ENCODE measurements around the gene FCRL3.
"Not testable (repeated sequence)": the region's sequence is repeated elsewhere in the genome, so short reads cannot be mapped to it uniquely, and the experiment has no call there.

Gene FCRL3, protein sequence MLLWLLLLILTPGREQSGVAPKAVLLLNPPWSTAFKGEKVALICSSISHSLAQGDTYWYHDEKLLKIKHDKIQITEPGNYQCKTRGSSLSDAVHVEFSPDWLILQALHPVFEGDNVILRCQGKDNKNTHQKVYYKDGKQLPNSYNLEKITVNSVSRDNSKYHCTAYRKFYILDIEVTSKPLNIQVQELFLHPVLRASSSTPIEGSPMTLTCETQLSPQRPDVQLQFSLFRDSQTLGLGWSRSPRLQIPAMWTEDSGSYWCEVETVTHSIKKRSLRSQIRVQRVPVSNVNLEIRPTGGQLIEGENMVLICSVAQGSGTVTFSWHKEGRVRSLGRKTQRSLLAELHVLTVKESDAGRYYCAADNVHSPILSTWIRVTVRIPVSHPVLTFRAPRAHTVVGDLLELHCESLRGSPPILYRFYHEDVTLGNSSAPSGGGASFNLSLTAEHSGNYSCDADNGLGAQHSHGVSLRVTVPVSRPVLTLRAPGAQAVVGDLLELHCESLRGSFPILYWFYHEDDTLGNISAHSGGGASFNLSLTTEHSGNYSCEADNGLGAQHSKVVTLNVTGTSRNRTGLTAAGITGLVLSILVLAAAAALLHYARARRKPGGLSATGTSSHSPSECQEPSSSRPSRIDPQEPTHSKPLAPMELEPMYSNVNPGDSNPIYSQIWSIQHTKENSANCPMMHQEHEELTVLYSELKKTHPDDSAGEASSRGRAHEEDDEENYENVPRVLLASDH

DNA sequence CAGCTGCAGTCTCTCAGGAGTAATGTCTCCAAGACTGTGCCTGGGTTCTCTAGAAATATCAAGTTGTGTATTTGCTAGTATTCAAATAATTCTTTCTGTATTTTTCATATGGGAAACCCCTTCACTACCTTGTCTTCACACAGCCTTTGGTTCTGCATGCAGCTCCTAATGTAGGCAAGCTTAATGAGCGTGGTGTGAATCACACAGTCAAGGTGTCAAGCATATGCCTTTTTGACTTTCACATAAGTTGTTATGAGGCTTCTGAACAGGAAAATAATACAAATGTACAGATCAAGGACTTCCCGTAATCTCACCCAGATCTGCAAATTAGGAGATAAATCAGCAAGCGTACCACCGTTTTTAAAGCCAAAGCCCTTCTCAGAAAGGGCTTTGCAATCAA, at the start of gene FCRL3:
Gene FCRL3 (minus strand): TSS at position 38 of the 400 bp plus-strand sequence. CDS start 280 bp downstream, outside the sequence.
- FAIRE-seq: no peak

DNA sequence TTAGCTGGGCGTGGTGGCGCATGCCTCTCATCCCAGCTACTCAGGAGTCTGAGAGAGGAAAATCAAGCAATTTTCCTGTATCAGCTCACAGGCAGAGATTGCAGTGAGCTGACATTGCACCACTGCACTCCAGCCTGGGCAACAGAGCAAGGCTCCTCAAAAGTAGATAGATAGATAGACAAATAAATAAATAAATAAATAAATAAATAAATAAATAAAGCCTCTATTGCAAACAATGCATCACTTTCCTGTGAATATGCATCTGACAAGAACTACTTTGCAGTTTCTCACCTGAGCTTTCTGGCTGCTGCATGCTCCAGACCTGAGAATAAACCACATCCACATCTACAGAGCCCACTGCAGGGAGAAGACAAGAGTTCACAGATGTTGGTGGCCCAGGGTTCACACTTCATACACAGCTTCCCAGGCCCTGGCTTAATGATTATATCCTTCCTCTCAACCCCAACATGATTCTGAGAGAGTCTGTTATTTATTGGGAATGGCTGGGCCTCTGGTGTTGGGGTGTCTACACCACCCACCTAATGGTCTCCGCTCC, 47.8 kb upstream of the FCRL3 start:
- no peak for FAIRE-seq

DNA sequence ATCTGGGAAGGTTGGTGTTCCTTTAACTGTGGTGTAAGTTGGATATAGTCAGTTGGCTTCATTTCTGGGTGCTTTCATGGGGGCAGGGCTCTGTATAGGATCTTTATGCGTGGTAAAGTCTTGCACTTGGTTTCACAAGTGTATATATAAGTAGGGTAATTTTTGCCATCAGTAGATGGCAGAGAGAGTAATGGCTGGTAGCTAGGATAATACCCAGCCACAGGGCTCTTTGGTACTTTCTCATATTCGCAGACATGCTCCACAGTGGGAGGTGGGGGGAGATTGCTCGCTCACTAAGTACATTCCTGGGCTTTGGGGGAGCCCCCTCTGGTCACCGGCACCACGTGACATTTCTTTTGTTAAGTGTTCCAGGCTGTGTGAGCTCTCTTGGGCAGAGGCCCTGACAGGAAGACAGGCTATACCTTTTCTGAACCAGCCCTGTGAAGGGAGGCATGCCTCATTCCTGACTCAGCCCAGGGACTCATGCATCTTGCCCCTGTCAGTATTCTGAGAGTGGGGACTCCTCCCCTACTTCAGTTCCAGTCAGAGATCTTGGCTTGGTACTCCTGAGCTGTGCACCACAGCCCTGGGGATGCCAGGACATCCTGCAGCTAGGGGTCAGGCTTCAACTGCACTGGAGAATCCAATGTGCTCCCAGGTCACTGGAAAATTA, 38.8 kb upstream of the FCRL3 start:
- FAIRE-seq: no peak

DNA sequence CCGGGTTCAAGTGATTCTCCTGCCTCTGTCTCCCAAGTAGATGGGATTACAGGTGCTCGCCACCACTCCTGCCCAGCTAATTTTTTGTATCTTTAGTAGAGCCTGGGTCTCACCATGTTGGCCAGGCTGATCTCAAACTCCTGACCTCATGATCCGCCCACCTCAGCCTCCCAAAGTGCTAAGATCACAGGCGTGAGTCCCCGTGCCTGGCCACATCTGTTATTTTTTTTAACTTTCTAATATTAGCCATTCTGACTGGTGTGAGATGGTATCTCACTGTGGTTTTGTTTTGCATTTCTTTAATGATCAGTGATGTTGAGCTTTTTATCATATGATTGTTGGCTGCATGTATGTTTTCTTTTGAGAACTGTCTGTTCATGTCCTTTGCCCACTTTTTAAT, 35.4 kb upstream of the FCRL3 start:
- not testable (repeated sequence) for FAIRE-seq

DNA sequence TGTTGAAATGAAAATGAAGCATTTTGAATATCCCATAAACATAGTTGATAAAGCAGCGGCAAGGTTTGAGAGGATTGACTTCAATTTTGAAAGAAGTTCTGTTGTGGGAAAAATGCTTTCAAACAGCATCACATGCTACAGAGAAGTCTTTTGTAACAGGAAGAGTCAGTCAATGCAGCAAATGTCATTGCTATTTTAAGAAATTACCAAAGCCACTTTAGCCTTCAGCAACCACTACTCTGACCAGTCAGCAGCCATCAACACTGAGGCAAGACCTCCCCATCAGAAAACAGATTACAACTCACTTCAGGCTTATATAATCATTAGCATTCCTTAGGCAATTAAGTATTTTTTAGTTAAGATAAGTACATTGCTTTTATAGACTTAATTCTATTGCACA, 33.8 kb upstream of the FCRL3 start:
- FAIRE-seq: no peak

DNA sequence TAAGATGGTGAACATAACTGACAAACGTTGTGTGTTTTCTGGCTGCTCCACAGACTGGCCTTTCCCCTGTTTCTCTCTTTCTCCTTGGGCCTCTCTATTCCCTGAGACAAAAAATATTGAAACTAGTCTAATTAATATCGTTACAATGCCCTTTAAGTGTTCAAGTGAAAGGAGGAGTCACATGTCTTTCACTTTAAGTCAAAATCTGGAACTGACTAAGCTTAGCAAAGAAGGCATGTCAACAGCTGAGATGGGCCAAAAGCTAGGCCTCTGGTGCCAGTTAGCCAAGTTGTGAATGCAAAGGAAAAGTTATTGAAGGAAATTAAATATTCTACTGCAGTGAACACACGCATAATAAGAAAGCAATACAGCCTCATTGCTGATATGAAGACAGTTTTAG, 32.2 kb upstream of the FCRL3 start:
- FAIRE-seq: no peak

DNA sequence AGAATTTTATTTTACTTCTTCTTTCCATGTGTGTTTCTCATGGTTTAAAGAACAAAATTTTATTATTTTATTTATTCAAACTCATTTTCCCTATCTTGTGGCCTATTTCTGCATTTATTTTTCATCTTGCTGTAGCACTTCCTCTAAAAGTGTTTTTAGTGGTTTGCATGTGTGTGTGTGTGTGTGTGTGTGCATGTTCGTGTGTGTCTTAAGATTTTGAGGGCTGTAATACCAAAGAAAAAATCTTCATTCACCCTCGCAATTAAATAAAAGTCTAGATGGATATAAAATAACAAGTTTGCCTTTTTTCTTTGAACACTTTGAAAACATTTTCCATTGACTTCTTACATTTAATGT, 24.6 kb upstream of the FCRL3 start:
- no peak for FAIRE-seq

DNA sequence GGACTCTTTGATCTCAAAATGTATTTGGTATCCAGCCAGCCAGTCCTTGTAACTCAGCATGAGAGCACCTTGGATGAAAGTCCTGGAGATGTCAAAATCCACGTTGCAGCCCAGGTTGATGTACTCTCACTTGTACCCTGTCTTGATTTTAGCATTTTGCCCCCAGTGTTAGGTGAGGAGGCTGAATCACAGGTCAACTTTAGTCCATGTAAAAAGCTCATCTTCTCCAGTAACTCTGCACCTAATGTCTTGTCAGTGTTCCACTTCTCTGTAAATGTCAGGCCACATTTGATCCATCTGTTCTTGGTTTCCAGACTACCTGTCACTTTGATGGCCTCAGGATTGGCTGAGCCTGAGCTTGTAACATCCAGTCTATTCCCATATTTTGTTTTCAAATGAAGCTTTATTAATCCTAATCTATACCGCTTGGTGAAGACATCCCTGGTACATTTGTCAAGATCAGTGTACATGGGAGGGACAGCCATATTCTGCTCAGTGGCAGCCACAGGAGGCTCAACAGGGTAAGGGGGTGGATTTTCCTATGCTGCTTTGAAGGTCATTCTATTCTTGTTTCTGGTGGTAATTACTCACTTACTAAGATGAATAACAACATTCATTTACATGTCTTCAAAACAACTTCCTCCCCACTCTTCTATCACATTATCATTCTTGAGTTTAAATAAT, 24.1 kb upstream of the FCRL3 start:
- no peak for FAIRE-seq

DNA sequence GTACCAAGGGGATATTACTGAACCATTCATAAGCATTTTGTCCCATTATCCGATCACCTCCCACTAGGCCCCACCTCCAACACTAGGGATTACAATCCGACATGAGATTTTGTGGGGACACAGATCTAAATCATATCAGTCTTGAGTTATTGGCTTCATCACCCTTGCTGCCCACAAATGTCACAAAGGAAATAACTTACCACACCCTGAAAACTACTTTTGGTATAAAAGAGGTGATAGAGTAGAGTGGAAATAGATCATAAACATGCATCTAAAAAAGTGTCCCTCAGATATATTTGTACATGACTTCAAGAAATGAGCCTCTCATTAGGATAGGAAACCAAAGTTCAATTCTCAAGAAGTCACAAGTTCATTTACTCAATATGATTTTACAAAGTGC, 22.6 kb upstream of the FCRL3 start:
- FAIRE-seq: no peak

DNA sequence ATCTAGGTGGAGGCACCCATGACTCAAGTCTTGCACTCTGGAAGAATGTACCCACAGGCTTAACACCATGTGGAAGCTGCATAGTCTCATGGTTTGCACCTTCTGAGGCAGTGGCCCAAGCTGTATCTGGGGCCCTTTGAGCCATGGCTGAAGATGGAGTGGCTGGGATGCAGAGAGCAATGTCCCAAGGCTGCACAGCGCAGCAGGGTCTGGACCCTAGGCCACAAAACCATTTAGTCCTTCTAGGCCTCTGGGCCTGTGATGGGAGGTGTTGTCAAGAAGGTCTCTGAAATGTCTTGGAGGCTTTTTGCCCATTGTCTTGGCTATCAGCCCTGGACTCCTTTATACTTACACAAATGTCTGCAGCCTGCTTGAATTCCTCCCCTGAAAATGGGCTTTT, 21.4 kb upstream of the FCRL3 start:
- FAIRE-seq: no peak

DNA sequence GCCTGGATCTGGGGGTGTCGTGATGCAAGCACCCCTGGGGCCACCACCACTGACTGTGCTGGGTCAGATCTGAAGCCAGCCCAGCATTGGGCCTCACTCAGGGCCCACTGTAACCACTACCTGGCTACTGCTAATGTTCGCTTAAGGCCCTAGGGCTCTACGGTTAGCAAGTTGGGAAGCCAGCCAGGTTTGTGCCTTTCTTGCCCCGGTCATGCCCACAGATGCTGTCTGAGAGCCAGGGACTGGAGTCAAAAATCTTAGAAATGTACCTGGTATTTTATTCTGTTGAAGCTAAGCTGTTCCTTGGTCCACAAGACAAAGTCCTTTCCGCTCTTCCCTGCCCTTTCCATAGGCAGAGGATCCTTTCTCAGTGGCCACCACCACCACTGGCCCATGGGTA, 15.2 kb upstream of the FCRL3 start:
- FAIRE-seq: no peak

DNA sequence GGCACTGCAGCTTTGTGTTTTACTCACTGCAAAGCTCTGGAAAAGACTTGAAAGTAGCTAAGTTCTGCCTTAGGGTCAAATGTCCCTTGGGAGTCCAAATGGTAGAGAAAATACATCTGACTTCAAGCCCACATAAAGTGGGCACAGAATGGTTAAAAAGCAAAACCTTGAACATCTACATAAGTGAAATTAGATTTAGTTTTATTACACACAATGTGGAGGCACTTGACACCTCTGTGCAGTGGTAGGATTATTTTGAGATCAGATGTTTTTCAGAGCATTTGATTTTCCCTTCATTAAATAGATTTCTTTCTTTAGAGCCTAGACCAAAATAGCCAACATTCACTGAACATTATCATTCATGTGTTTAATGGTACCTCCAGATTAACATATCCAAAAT, 11.2 kb upstream of the FCRL3 start:
- no peak for FAIRE-seq

DNA sequence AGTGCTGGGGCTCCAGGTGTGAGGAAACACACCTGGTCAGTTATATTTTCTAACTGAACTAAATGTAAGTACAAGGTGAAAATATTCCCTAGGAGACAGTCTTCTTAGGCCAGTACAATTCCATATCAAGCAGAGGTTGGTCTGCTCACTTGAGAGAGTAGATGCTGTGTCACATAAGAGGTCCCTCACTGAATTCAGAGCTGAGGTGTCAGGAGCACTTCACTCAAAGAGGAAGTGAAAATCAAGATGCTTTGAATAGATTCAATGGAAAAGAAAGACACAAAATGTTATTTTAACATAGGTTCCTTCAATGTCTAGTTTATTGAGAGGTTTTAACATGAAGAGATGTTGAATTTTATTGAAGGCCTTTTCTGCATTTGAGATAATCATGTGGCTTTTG, 4.3 kb upstream of the FCRL3 start:
- FAIRE-seq: no peak

DNA sequence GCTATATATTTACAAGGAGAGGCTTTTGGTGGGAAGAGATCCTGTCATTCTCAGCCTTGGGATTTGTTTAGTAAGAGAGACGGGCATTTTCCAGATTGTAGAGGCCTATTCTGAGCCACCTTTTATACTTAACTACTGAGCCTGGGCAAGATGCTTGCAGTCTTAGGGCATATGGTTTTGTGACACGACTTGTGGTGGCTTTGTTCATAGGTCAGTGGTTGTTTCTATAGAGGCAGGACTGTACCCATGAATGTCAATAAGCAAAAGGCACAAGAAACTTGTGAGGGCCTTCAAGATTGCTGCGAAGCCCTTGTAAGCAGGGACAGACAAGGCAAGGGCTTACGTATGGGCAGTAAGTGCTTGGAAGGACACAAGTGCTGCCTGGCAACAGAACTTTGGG, 3.4 kb upstream of the FCRL3 start:
- no peak for FAIRE-seq

DNA sequence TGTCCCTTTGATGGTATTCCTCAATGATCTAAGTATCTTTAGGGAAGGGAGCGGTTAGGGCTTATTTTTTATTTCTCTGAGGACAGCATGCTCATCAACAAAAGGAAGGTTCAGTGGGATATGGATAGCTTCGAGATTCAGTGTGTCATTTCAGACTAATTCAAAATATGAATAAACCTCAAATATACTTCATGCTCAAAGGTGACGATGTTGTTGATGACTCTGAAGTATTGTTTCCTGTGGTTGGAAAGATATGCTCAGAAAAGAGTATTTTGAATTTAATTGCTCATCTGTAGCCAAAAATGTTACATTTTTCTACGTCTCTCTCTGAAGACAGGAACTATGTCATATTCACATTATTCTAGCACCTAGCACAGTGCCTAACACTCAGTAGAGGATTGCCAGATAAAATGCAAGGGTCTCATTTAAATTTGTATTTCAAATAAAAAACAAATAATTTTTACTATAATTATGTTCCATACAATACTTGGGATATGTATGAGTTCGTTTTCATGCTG, 1.8 kb upstream of the FCRL3 start:
- FAIRE-seq: no peak

DNA sequence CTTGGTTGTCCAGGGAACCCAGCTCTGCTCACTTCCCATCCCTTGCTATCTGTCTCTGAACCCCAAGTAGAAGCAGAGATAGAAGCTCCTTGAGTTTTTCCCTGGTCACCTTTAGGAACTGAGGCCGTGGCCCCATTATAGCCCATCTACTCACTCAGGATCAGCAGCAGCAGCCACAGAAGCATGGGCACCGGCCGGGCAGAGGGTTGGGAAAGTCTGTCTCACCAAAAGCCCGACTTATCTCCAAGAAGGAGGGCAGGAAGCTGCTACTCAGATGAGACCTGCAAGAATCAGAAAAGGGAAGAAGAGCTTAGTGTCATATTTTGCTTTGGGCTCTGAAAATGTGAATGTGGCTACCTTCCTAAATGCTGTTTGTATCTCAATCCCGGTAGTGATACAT, 264 bp downstream of the FCRL3 start:
- no peak for FAIRE-seq

DNA sequence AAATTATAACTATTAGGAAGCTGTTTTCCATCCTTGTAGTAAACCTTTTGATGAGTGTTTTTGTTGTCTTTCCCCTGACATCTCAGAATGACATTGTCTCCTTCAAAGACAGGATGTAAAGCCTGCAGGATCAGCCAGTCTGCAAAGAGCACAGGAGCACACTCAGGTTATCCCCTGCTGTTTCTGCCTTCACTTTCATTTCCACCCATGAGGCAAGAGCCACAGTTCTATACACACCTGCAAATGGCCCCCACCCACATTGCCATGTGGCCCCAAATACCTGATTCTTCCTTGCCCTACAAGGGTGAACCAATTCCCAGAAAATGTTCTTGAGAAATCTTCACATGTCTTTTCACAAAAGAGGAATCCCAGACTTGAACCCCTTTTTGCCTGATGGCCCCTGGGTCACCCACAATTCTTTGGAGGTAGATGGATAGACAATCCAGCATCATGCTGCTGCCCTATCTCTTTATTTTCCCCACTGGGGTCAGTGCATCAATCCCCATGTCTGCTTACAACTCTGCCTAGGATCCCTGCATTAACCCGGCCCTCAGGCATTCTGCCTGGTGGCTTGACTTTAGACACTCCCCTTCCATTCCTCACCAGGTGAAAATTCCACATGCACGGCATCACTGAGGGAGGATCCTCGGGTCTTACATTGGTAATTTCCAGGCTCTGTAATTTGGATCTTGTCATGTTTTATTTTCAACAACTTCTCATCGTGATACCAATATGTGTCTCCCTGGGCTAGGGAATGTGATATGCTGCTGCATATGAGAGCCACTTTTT, 2.6 kb downstream of the FCRL3 start:
- FAIRE-seq: no peak

DNA sequence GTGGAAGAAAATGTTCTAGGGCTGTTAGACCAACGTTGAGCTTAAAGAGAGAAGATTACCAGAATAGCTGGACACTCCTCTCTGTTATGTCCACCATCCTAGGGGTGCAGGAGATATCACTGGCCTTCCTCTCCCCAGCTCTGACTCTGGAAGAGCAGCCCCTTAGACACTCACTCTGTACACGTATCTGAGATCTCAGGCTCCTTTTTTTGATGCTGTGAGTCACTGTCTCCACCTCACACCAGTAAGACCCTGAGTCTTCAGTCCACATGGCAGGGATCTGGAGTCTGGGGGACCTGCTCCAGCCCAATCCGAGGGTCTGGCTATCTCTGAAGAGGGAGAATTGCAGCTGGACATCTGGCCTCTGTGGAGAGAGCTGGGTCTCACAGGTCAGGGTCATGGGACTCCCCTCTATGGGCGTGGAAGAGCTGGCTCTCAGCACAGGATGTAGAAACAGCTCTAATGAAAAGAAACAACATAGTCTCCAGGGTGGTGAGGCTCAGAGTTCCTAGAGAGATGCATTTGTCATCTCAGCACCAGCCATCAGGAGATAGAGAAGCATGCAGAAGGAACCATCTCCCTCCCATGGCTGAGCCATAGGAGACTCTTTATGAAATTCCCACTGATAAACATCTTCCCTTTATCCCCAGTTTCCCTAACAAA, 3.5 kb downstream of the FCRL3 start:
- FAIRE-seq: no peak

DNA sequence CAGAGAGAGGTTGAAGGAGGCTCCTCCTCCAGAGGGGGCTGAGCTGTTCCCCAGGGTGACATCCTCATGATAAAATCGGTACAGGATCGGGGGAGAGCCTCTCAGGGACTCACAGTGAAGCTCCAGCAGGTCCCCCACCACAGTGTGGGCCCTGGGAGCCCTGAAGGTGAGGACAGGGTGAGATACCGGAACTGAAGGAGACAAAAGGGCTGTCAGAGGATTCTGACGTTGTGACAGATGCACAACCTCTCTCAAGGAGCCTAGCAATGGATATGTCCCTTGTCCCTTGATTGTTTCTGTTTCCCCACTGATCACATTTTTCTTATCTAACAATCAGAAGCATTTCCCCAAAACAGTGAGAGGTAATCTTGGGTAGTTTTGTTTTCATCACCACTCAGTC, 5.2 kb downstream of the FCRL3 start:
- no peak for FAIRE-seq

DNA sequence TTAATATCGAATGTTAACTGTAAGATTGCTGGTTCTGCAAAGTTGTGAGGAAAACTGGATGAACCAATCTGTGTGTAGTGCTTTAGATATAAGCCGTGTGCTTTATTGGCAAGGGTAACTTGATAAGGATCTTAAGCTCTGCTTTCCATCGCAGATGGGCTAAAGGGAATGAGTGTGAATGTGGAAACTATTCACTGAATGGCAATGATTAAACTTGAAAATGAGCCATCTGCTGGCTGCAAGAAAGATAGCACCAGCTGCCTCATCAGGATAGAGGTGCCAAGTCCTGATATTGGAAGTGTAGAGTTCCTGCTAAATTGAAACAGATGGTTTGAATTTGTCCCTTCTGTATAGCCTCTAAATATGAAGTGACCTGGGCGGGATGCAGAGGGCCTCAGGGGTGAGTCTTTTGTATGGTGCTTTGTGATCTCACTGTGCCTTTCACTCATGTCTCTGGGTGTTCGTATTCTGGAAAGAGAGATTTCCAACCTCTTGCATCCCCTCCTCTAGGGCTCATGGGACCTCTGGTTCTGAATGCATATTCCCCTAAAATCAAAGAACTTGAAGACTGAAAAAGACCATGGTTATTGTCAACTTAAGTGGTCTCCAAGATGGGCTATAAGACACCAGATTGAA, 9.2 kb downstream of the FCRL3 start:
- no peak for FAIRE-seq

All from colon (tissue), 2 donors.